GM21786 (cell line): Measurements from ENCODE around the gene REC8.

Source experiments
- ATAC-seq: cut with Tn5 transposase; IDR thresholded peaks from one replicate; pipeline ENCODE4 v1.9.1; 2021; ENCODE audit not compliant: unreplicated experiment

REC8 gene

DNA sequence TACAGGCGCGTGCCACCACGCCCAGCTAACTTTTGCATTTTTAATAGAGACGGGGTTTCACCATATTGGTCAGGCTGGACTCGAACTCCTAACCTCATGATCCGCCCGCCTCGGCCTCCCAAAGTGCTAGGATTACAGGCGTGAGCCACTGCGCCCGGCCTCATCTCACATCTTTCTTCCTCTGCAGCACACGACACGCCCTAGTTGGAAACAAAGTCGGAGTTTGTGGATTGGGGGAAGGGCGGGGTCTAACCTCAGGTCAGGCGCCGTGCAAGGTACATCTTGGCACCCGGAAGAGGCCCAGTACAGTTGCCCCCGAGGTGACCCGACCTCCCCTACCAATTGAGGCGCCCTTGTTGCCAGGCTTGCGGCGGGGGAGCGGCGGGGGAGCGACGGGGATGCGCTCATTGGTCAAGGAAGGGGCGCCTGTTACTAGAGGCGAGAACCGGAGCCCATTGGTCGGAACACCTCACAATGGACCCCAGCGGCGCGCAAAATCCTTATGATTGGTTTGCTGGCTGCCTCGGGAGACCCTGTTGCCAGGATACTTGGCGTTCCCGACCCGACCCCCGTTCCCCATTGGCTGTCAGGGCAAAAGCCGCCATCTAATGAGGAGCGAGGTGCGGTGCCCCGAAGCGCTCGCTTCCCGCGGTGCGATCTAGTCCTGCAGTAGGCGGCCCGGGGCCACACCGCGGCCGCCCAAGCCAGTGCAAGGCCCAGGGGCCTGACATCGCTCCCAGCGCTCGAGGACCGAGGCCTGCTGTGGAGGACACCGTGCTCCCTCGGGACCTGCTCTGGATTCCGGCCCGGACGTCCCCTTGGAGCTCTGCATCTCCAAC lies at the start of gene REC8:
REC8 (plus strand) TSS at position 659 of the 839 bp plus-strand sequence. CDS start 473 bp downstream, outside the sequence.
- ATAC-seq: peak; percentile 88

DNA sequence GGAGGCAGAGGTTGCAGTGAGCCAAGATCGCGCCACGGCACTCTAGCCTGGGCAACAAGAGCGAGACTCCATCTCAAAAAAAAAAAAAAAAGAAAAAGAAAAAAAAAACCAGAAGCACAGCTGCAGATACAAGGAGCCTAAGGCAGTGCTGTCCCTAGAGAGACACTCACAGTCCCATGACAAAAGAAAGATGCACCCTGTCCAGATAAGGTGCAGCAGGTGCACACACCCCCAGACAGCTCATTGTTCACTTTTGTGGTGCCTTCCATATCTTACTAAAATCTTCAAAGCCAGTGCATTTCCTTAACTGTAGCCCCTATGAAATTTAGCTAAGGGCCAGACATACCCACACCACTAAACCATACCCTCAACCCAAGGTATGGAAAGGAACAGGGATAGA lies 49.5 kb upstream of the REC8 start:
- ATAC-seq: no peak

DNA sequence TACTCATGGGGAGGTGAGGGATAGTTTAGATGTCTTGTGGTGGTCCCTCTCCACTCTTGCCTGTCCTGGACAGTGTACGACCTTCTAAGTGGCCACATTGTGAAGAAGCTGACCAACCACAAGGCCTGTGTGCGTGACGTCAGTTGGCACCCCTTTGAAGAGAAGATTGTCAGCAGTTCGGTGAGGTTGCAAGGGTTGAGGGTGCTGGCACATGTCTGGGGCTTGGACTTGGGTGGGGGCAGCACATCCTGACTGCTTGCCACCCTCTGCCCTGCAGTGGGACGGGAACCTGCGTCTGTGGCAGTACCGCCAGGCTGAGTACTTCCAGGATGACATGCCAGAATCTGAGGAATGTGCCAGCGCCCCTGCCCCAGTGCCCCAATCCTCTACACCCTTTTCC lies 49.0 kb upstream of the REC8 start:
- no peak for ATAC-seq

DNA sequence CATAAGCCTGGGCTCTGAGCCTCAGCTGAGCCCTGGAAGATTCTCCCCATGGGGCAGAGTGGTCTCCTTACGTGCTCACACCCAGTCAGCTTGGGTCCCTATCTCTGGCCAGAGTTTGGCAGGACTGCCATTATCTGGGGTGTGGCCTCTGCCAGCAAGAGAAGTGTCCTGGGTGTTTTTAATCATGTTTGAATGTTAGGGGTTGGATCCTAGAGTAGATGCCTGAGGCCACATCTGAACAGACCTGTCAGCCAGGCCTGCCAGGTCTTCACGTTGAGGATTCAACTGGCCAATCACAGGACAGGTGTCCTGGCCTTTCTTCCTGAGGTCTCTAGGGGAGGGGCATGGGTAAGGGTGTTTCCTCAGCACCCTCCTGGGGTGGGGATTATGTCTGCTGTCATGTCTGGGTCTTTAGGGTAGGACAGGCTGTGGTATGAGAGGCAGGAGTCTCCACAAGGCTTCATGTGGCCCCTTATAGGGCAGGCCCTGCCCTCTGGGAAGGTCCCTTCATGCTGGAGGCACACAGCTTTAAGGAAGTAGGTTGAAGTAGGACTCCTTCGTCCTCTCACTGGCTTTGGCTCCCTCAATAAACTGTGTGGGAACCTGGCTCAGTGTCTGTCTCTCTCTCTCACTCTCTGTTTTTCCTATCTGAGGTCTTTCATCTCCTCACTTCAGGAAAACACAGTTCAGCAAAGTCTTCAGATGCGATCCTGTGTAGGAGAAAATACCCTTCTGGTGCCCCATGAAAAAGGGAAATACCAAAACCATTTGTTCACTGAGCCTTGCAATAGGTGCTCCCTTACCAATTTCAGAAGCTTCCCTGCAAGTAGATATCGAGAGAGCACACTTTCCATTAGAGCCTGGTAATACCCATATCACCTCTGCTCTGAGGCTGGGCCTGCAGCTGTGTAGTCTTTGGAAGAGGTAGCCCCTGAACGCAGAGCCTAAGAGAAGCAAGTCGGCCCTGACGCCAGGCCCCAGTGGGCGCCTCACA lies 48.2 kb upstream of the REC8 start:
- peak; percentile 66 for ATAC-seq

DNA sequence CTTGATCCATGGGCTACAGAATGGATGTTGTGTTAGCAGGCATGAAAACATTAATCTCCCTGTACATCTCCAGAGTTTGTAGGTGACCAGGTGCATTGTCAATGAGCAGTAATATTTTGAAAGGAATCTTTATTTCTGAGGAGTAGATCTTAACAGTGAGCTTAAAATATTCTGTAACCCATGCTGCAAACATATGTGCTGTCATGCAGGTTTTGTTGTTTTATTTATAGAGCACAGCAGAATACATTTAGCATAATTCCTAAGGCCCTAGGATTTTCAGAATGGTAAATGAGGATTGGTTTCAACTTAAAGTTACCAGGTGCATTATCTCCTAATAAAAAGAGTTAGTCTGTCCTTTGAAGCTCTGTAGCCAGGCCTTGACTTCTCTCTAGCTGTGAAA lies 44.9 kb upstream of the REC8 start:
- ATAC-seq: no peak

- ATAC-seq: no peak
These were observed 44.2 kb upstream of the REC8 start for GRCh38 chr14:24127673-24128072.

GRCh38 chr14:24129410-24129998 lies 42.4 kb upstream of the REC8 start:
- ATAC-seq: no peak

GRCh38 chr14:24130380-24130716 lies 41.5 kb upstream of the REC8 start, which contains the start of gene FITM1:
TSS of gene FITM1 (plus strand) at chr14:24130659. CDS start at chr14:24131564, 905 bp downstream.
- ATAC-seq: no peak

DNA sequence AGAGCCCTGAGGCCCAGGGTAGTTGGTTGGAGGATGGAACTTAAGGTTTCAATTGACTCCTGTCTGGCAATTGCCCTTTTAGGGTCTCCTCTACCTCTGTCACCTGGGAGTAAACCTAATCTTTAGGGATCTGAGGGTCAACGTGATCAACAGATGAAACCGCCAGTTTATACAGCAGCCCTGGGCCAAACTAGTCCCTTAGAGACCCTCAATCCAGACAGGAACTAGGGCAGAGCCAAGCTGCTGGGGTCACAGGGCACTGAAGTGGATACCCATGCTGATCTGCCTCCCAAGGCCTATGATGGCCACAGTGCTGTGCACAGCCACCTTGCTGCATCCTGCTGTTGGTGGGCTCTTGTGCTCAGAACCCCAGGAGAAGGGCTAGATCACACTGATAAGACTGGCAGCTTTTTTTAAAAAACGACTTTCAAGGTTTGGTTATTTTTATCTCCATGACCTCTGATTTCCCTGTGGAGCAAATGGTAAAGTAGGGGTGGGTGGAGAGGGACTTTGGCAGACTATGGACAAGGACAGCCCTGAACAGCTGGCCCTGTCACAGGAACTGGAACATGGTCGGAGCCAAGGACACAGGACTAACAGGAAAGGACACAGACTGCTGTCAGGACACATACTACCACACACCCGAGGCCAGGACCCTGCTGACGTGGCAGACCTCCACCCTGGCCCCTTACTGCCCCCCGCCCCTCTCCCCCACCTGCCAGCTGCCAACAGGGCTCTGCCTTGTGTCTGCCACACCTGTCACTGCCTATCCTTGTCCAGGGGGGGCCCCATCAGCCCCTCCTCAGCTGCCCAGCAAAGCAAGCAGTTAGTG lies 40.9 kb upstream of the REC8 start:
- no peak for ATAC-seq

GRCh38 chr14:24131549-24131966 lies 40.3 kb upstream of the REC8 start:
- no peak for ATAC-seq

- ATAC-seq: no peak
These were observed 39.7 kb upstream of the REC8 start for GRCh38 chr14:24132061-24132685.

DNA sequence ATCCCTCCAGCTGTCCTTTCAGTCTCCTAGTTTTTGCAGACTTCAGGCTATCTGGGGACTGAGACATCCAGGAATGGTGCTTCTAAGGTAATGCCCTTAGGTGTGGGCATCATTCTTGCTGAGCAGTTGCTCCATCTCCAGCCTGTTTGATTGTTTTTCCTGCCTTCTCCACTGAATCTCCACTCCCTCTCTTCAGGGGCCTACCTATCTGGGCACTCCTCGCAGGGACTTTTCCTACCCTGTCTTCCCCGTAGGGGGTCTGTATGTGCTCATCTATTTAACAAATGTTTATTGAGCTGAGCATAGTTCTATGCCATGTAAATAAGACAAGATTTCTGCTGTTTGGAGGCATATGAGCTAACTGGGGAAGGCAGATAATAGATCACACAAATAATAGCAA lies 38.9 kb upstream of the REC8 start:
- ATAC-seq: no peak

GRCh38 chr14:24133735-24134134 lies 38.1 kb upstream of the REC8 start:
- ATAC-seq: no peak

DNA sequence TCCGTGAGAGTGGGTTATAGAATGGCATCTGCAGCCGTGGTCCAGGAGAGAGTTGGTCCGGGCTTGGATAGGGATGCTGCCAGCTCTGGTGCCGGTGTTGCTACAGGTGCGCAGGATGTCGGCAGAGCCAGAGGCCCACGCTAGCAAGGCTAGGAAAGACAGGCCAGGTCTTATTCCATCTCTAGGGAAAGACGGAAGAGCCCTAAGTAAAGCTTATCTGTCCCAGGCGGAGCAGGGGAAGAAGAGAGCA lies 36.4 kb upstream of the REC8 start:
- ATAC-seq: no peak

DNA sequence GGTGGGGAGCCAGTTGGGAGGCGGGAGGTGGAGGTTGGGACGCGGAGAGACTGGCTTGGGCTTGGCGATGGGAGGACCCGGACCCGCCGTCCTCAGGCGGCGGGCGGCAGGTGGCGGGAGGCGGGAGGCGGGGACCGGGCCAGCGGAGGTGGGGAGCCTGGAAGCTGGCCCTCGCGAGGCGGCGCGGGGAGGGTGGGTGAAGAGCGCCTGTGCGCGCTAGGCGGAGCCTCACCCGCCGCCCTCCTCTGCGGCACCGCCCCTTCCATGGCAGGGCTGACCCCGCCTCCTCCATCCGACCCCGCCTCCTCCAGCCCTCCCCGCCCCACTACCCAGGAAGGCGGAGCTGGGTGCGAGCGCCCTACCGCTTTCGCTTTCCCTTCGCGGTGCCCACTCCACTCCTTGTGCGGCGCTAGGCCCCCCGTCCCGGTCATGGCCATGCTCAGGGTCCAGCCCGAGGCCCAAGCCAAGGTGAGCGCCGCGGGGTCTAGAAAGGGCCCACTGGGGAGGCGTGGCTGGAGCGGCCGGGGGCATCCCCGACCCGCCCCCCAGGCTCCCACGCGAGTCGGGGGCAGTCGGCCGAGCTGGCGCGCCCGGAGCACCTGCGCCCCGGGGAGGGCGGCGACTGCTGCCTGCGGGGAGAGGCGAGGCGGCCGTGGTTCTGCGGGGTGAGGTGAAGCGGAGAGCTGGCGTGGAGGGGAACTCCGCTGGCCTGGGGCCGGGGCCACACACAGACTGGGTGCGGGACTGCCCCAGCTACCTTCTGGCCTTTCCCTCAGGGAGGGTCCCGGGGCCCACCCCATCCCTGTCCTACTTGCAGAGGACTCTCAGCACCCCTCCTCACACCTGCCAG lies 35.8 kb upstream of the REC8 start, which contains the start of gene PSME1:
PSME1 (plus strand) TSS at position 361 of the 850 bp plus-strand sequence; CDS start at position 430, 69 bp downstream.
- ATAC-seq: peak; percentile 79

DNA sequence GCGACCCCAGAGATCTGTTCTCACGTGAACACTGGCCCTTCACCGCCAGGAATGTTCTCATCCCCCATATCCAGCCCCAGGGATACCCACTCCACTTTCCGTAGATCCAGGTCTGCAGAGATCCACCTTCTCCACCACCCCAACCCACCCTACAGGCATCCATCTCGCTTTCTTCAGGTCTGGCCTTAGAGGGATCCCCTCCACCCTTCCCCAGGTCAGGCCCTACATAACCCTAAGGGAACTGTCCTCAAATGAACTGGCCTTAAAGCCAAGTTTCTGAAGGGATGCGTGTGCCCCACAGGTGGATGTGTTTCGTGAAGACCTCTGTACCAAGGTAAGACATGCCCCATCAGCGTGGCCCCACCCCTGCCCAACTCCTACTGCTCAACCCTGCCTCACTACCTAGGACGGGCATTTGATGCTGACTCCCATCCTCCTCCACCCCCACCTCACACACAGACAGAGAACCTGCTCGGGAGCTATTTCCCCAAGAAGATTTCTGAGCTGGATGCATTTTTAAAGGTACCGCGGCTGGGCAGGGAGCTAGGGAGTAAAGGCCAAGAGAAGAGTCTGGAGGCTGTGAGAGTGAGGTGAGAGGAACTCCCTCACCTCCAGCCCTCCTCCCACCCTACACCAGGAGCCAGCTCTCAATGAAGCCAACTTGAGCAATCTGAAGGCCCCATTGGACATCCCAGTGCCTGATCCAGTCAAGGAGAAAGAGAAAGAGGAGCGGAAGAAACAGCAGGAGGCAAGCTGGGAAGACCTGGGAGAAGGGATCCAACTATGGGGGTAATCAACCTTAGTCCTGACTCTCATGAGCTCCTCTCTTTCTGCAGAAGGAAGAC lies 35.0 kb upstream of the REC8 start:
- no peak for ATAC-seq

- ATAC-seq: no peak
These were observed 34.1 kb upstream of the REC8 start for GRCh38 chr14:24137529-24138395.
